OCI-LY7 (cell line): ENCODE measurements around the gene ATRAID. TPM values are rescaled to one million over a fixed set of nuclear protein-coding genes. Genes with fewer than 3 reads are reported as not detected.

Source experiments
- BruUV-seq: library from RNA; stranded (reverse); fragments of 400-500 nt; replicated peaks from 2 replicates; lab custom pipeline; 2021; lab: Mats Ljungman, UMichigan
- CTCF ChIA-PET: fragments of 300-600 bp; sonication (Branson Sonifier 250); formaldehyde crosslinking; loops from one replicate; lab custom pipeline; 2022; ENCODE audit warnings: antibody characterized with exemption; ENCODE audit not compliant: unreplicated experiment; lab: Charles Lee
- POLR2A ChIA-PET: fragments of 300-600 bp; sonication (Branson Sonifier 250); formaldehyde crosslinking; loops from one replicate; lab custom pipeline; 2022; ENCODE audit warnings: antibody characterized with exemption; lab: Charles Lee
- DNase-seq: peaks from one replicate; pipeline ENCODE4 v3.0.0-alpha.2; 2015; ENCODE audit warnings: low spot score
- H2AFZ ChIP-seq: fragments of 200-600 bp; sonication (generic), shearing (Covaris generic); 2 replicates; pipeline ENCODE4 v1.6.1; 2014; ENCODE audit warnings: mild to moderate bottlenecking, antibody characterized with exemption, low read length, moderate library complexity
- H3K27ac ChIP-seq: fragments of 200-600 bp; sonication (generic); 2 replicates; pipeline ENCODE4 v1.5.1; 2014; ENCODE audit warnings: mixed run types, low read depth, mild to moderate bottlenecking, moderate library complexity, low read length, inconsistent platforms; ENCODE audit not compliant: poor library complexity, severe bottlenecking
- H3K36me3 ChIP-seq: fragments of 200-600 bp; sonication (generic); 2 replicates; pipeline ENCODE4 v1.6.1; 2014; ENCODE audit warnings: mild to moderate bottlenecking, antibody characterized with exemption, low read length, moderate library complexity, mixed read lengths; ENCODE audit not compliant: insufficient read depth
- H3K4me1 ChIP-seq: fragments of 200-600 bp; sonication (generic); 2 replicates; pipeline ENCODE4 v1.5.1; 2014; ENCODE audit warnings: mild to moderate bottlenecking, low read length; ENCODE audit not compliant: insufficient read depth, poor library complexity, severe bottlenecking
- H3K4me2 ChIP-seq: fragments of 200-600 bp; sonication (generic); 2 replicates; pipeline ENCODE4 v1.6.1; 2014; ENCODE audit warnings: mild to moderate bottlenecking, low read length
- H3K4me3 ChIP-seq: fragments of 200-600 bp; sonication (generic); 2 replicates; pipeline ENCODE4 v1.5.1; 2014; ENCODE audit warnings: mild to moderate bottlenecking, low read depth, low read length; ENCODE audit not compliant: poor library complexity, severe bottlenecking
- H3K79me2 ChIP-seq: fragments of 200-600 bp; sonication (generic); 2 replicates; pipeline ENCODE4 v1.6.1; 2016; ENCODE audit warnings: low read depth, mild to moderate bottlenecking, low read length, moderate library complexity, mixed read lengths; ENCODE audit not compliant: insufficient read depth
- H3K9me2 ChIP-seq: fragments of 200-600 bp; sonication (generic); 2 replicates; pipeline ENCODE4 v1.6.1; 2016; ENCODE audit warnings: mild to moderate bottlenecking, low read length, mixed read lengths; ENCODE audit not compliant: insufficient read depth
- H3K9me3 ChIP-seq: fragments of 200-600 bp; sonication (generic); 2 replicates; pipeline ENCODE4 v1.6.1; 2014; ENCODE audit warnings: mild to moderate bottlenecking, mixed run types, low read length, mixed read lengths
- H4K20me1 ChIP-seq: fragments of 200-600 bp; sonication (generic); 2 replicates; pipeline ENCODE4 v1.6.1; 2014; ENCODE audit warnings: mild to moderate bottlenecking, antibody characterized with exemption, low read length, moderate library complexity, mixed read lengths; ENCODE audit not compliant: insufficient read depth
- EZH2phosphoT487 ChIP-seq: fragments of 200-600 bp; sonication (generic); IDR thresholded peaks from 2 replicates; pipeline ENCODE4 v1.6.1; 2018; ENCODE audit warnings: low read depth, borderline replicate concordance, mild to moderate bottlenecking, mixed run types, antibody characterized with exemption, low read length, moderate library complexity, mixed read lengths
- intact Hi-C: fragments of 100-400 bp; cut with micrococcal nuclease; formaldehyde crosslinking; loops from one replicate; pipeline ENCODE4 v1.10.0; 2022; ENCODE audit not compliant: unreplicated experiment
- total RNA-seq, 2 experiments: library from RNA; depleted of rRNA in 1 of 2; stranded (reverse); fragments of >200 nt in 1 of 2; shearing (Covaris generic) in 1 of 2; gene quantifications; 2 replicates each; pipeline ENCODE4 v1.2.3, GENCODE V29; 2014 to 2022
- TF ChIP-seq, protein P1 (sequence below): fragments of 200-600 bp; sonication (generic); conservative IDR thresholded peaks from 2 replicates; pipeline ENCODE4 v1.5.1; 2014; ENCODE audit warnings: mild to moderate bottlenecking, antibody characterized with exemption, low read length, moderate library complexity, mixed read lengths

The ATRAID gene
- total RNA-seq, 2 experiments from 2014 or later = 92.7 to 93.3 TPM

DNA sequence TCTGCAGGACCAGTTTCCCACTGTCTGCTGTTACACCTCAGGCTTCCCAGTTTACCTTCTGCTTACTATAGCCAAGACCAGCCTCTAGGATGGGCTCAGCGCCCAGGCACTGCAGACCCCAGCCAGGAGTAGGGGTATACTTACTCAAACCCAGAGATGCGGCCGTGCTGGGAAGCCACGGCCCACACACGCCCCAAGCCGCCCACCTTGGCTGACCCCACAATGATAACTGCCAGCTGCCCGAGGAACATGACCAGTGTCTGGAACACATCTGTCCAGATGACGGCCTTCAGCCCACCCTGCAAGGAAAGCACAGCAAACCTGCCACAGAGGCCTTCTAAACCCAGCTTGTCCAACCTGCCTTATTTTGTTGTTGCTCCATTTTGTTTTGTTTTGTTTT lies 6.6 kb upstream of the ATRAID start:
- H3K4me3 ChIP-seq = no peak overlapping the region
- ChIA-PET POLR2A (no interaction called here), CTCF (no interaction called here)
- H3K79me2 ChIP-seq = peaks cover 26% of the 10 kb centered on the region; the same call in 1 of the 2 replicates
- H4K20me1 ChIP-seq = no peaks in the 10 kb centered on the region
- no peak for DNase-seq
- no peaks in the 10 kb centered on the region for H3K9me2 ChIP-seq
- no peak overlapping the region for H3K27ac ChIP-seq
- intact Hi-C loops = no loop called here
- H2AFZ ChIP-seq = no peak overlapping the region
- H3K4me1 ChIP-seq = peaks cover 25% of the 10 kb centered on the region
- H3K9me3 ChIP-seq = no peaks in the 10 kb centered on the region
- H3K4me2 ChIP-seq = no peak overlapping the region
- peaks cover 93% of the 10 kb centered on the region for H3K36me3 ChIP-seq
- BruUV-seq = no TSS peak
- no peak for TF ChIP-seq EZH2phosphoT487
- TF ChIP-seq, protein P1, sequence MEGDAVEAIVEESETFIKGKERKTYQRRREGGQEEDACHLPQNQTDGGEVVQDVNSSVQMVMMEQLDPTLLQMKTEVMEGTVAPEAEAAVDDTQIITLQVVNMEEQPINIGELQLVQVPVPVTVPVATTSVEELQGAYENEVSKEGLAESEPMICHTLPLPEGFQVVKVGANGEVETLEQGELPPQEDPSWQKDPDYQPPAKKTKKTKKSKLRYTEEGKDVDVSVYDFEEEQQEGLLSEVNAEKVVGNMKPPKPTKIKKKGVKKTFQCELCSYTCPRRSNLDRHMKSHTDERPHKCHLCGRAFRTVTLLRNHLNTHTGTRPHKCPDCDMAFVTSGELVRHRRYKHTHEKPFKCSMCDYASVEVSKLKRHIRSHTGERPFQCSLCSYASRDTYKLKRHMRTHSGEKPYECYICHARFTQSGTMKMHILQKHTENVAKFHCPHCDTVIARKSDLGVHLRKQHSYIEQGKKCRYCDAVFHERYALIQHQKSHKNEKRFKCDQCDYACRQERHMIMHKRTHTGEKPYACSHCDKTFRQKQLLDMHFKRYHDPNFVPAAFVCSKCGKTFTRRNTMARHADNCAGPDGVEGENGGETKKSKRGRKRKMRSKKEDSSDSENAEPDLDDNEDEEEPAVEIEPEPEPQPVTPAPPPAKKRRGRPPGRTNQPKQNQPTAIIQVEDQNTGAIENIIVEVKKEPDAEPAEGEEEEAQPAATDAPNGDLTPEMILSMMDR = no peak

DNA sequence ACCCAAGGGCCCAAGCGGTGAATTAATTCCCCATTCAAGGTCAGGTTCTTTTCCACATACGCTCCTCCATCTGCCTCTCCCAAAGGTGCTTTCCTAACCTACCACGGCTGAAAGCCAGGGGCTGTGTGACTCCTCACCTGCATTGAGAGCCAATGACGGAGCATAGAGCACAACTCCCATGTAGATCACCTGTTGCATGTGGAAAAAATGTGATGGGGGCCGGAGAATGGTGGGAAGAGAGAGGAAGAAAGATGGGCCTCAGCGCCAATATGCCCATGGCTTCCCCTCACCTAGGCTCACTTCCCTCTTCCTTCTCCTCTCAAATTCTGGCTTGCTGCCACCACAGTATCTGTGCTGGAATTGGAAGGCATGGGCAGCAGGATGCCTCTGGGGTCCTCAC lies 5.5 kb upstream of the ATRAID start:
- ChIA-PET CTCF (no interaction called here), POLR2A (no interaction called here)
- DNase-seq = no peak
- intact Hi-C loops = no loop called here
- H3K79me2 ChIP-seq = peaks cover 34% of the 10 kb centered on the region; the same call in 1 of the 2 replicates
- H3K9me2 ChIP-seq = no peaks in the 10 kb centered on the region
- H2AFZ ChIP-seq = no peak overlapping the region
- H3K4me2 ChIP-seq = no peak overlapping the region
- no peak overlapping the region for H3K4me3 ChIP-seq
- no peak for TF ChIP-seq EZH2phosphoT487
- TF ChIP-seq, protein P1 = no peak
- peaks cover 36% of the 10 kb centered on the region for H3K4me1 ChIP-seq
- no peaks in the 10 kb centered on the region for H4K20me1 ChIP-seq
- no peaks in the 10 kb centered on the region for H3K9me3 ChIP-seq
- peaks cover 86% of the 10 kb centered on the region for H3K36me3 ChIP-seq
- H3K27ac ChIP-seq = no peak overlapping the region
- no TSS peak for BruUV-seq

DNA sequence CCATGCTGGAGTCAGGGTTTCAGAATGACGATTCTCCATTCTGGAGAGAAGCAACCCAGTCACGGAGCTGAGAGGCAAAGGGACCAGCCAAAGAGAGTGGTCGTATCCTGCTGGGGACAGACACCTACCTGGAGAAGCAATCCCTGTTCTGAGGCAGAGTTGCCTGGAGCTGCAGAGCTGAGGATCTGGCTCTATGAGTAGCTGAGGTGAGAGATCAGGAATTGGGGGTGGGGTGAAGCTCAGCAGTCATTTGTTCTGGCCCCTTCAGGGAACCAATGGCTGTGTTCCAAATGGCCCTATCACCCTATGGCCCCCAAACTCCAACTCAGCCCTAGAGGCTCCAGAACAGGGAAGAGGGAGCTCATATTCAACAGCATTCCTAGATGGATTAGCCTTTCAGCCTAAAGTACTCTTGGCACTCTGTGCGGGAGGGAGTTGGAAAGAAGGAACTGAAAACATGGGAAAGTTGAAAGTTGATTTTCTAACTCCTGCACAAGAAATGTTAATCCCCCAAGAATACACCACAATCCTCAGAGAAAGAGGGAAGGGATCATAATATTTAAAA lies 3.3 kb upstream of the ATRAID start:
- Histone ChIP-seq H3K27ac (no peak overlapping the region), H3K4me1 (peaks cover 42% of the 10 kb centered on the region), H3K4me3 (no peak overlapping the region), H3K79me2 (peaks cover 47% of the 10 kb centered on the region), H3K4me2 (peak overlapping the region; percentile 73), H4K20me1 (no peaks in the 10 kb centered on the region), H2AFZ (no peak overlapping the region), H3K9me3 (no peaks in the 10 kb centered on the region), H3K36me3 (peaks cover 65% of the 10 kb centered on the region), H3K9me2 (no peaks in the 10 kb centered on the region)
- TF ChIP-seq, protein P1 = no peak
- no peak for TF ChIP-seq EZH2phosphoT487
- intact Hi-C loops = no loop called here
- ChIA-PET POLR2A (interaction anchor here (0.7 to 0.9 kb wide), 3 partner anchors 11 to 75 kb away, joined by 3 read pairs; partner anchors contain the start of gene PREB), CTCF (interaction anchor here (0.9 kb wide), 1 partner anchor 12 kb away, joined by 3 read pairs; no protein-coding TSS in a partner anchor)
- DNase-seq = no peak
- TSS peak; percentile 45 for BruUV-seq
